HepG2 (cell line): ENCODE measurements around the gene GGA1. TPM values are rescaled to one million over a fixed set of nuclear protein-coding genes. Genes with fewer than 3 reads are reported as not detected.

Source experiments
- ARHGAP35 ChIP-seq: sonication (generic); formaldehyde crosslinking; IDR thresholded peaks from 2 replicates; pipeline ENCODE4 v1.9.0; 2022; ENCODE audit warnings: mild to moderate bottlenecking, inconsistent platforms, moderate library complexity, missing genetic modification reagents, borderline replicate concordance
- FOXP1 ChIP-seq, 2 experiments: fragments of 450-650 bp in 1 of 2; IDR thresholded peaks; 2 replicates each; pipeline ENCODE4 v1.6.1; 2017 to 2018; ENCODE audit warnings: antibody characterized with exemption in 1 of 2
- GZF1 ChIP-seq: sonication (generic); formaldehyde crosslinking; IDR thresholded peaks from 2 replicates; pipeline ENCODE4 v1.5.1; 2020; ENCODE audit warnings: mild to moderate bottlenecking, missing genetic modification reagents
- HDAC6 ChIP-seq: fragments of 200-600 bp; sonication (generic); IDR thresholded peaks from 2 replicates; pipeline ENCODE4 v1.7.0; 2017; ENCODE audit warnings: mild to moderate bottlenecking, antibody characterized with exemption, low read length, low read depth
- KDM1A ChIP-seq: IDR thresholded peaks from 2 replicates; pipeline ENCODE4 v1.6.1; 2016; ENCODE audit warnings: missing compliant biosample characterization
- KIAA2018 ChIP-seq: sonication (generic); formaldehyde crosslinking; IDR thresholded peaks from 2 replicates; pipeline ENCODE4 v1.5.0; 2020; ENCODE audit warnings: mild to moderate bottlenecking, missing genetic modification reagents, borderline replicate concordance
- KLF16 ChIP-seq, 2 experiments: sonication (generic) in 1 of 2; formaldehyde crosslinking in 1 of 2; IDR thresholded peaks; 2 replicates each; pipeline versions ENCODE4 v1.6.1 to v1.8.0; 2016 to 2023; ENCODE audit warnings: missing genetic modification reagents in 2 of 2, missing compliant biosample characterization in 1 of 2
- MAF1 ChIP-seq: sonication (generic); formaldehyde crosslinking; IDR thresholded peaks from 2 replicates; pipeline ENCODE4 v1.5.0; 2020; ENCODE audit warnings: missing genetic modification reagents, borderline replicate concordance
- MED1 ChIP-seq: sonication (generic); formaldehyde crosslinking; IDR thresholded peaks from 2 replicates; pipeline ENCODE4 v1.4.0; 2020; ENCODE audit warnings: missing genetic modification reagents
- MLX ChIP-seq: IDR thresholded peaks from 2 replicates; pipeline ENCODE4 v1.6.1; 2016
- MLXIP ChIP-seq: sonication (generic); formaldehyde crosslinking; IDR thresholded peaks from 2 replicates; pipeline ENCODE4 v1.9.0; 2021; ENCODE audit warnings: missing genetic modification reagents, borderline replicate concordance
- RELA ChIP-seq: sonication (generic); formaldehyde crosslinking; IDR thresholded peaks from 2 replicates; pipeline ENCODE4 v1.4.0; 2020; ENCODE audit warnings: missing genetic modification reagents
- SMC3 ChIP-seq: IDR thresholded peaks from 2 replicates; pipeline ENCODE4 v1.6.1; 2011; ENCODE audit warnings: low read length, improper control_type of control experiment
- SOX6 ChIP-seq, 2 experiments: fragments of 450-650 bp in 1 of 2; sonication (generic) in 1 of 2; formaldehyde crosslinking in 1 of 2; IDR thresholded peaks; 2 replicates each; pipeline versions ENCODE4 v1.4.0 to v1.6.1; 2017 to 2020; ENCODE audit warnings: antibody characterized with exemption in 1 of 2, mild to moderate bottlenecking in 1 of 2, missing genetic modification reagents in 1 of 2
- TEAD2 ChIP-seq: sonication (generic); formaldehyde crosslinking; IDR thresholded peaks from 2 replicates; pipeline ENCODE4 v1.9.0; 2021; ENCODE audit warnings: missing genetic modification reagents
- WIZ ChIP-seq: sonication (generic); formaldehyde crosslinking; IDR thresholded peaks from 2 replicates; pipeline ENCODE4 v1.5.1; 2020; ENCODE audit warnings: mild to moderate bottlenecking, missing genetic modification reagents
- XBP1 ChIP-seq: sonication (generic); formaldehyde crosslinking; IDR thresholded peaks from 2 replicates; pipeline ENCODE4 v1.5.0; 2020; ENCODE audit warnings: missing genetic modification reagents
- ZNF598 ChIP-seq: sonication (generic); formaldehyde crosslinking; IDR thresholded peaks from 2 replicates; pipeline ENCODE4 v1.5.1; 2020; ENCODE audit warnings: mild to moderate bottlenecking, missing genetic modification reagents, borderline replicate concordance
- ZNF772 ChIP-seq: sonication (generic); formaldehyde crosslinking; IDR thresholded peaks from 2 replicates; pipeline ENCODE4 v1.5.0; 2020; ENCODE audit warnings: mild to moderate bottlenecking, missing genetic modification reagents
- ZSCAN22 ChIP-seq: sonication (generic); formaldehyde crosslinking; IDR thresholded peaks from 2 replicates; pipeline ENCODE4 v1.4.0; 2020; ENCODE audit warnings: mild to moderate bottlenecking, missing genetic modification reagents
- polyA plus RNA-seq, 8 experiments: library from polyadenylated mRNA; depleted of rRNA in 3 of 8; stranded (reverse) in 7 of 8; unstranded in 1 of 8; fragments of >200 nt; fragmentation: Illumina TruSeq in 4 of 8; extraction: Trizol in 4 of 8; gene quantifications; 2 replicates each; pipeline versions ENCODE4 v1.2.1 to v1.2.3, GENCODE V29; 2011 to 2016; ENCODE audit warnings: low read depth in 4 of 8, missing spikeins in 1 of 8, mixed read lengths in 1 of 8; ENCODE audit not compliant: insufficient read depth in 1 of 8
- total RNA-seq, 5 experiments: library from RNA; depleted of rRNA; stranded (reverse); fragments of >200 nt; fragmentation: Illumina TruSeq; extraction: Trizol; gene quantifications; 2 replicates each; pipeline ENCODE4 v1.2.3, GENCODE V29; 2016; ENCODE audit warnings: low read depth in 1 of 5

Gene GGA1
- total and polyA plus RNA-seq, 2 of the 13 experiments (the other 11 are each of a cell fraction or from before 2014, with no cell fraction given): 29.1 to 87.2 TPM

- TF ChIP-seq KLF16 (CRISPR knock-in tag; IDR thresholded peaks at IDR 0.05) (peak in 1 of 2 experiments; percentile 26; a peak in 1 of 4 replicates), FOXP1 (IDR thresholded peaks at IDR 0.05) (no peak), FOXP1 (CRISPR knock-in tag; IDR thresholded peaks at IDR 0.05) (no peak), SMC3 (no peak), WIZ (CRISPR knock-in tag) (no peak), MED1 (no peak), KIAA2018 (no peak), RELA (CRISPR knock-in tag) (no peak), GZF1 (CRISPR knock-in tag) (no peak), TEAD2 (CRISPR knock-in tag) (no peak), ZNF598 (CRISPR knock-in tag) (no peak), MLXIP (CRISPR knock-in tag) (no peak), ARHGAP35 (CRISPR knock-in tag) (no peak), SOX6 (IDR thresholded peaks at IDR 0.05) (no peak), SOX6 (CRISPR knock-in tag; IDR thresholded peaks at IDR 0.05) (no peak), ZSCAN22 (CRISPR knock-in tag) (peak; percentile 17; the same call in 1 of the 2 replicates), KDM1A (CRISPR knock-in tag) (no peak), XBP1 (no peak), MLX (CRISPR knock-in tag) (no peak), ZNF772 (CRISPR knock-in tag) (no peak), HDAC6 (no peak), MAF1 (CRISPR knock-in tag) (no peak)
Observed at GRCh38 chr22:37634417-37634924, 25.8 kb downstream of the GGA1 start (continued).
